GM10248 (cell line): Measurements from ENCODE around the gene NOP56.

Experiments used
- CTCF ChIA-PET: fragments of 300-600 bp; sonication (Branson Sonifier 250); formaldehyde crosslinking; extraction: SDS; loops from one replicate; lab custom pipeline; 2021; ENCODE audit warnings: antibody characterized with exemption; lab: Yijun Ruan, JAX
- POLR2A ChIA-PET: fragments of 350-650 bp; sonication (Branson Sonifier 250); formaldehyde crosslinking; extraction: SDS; loops from one replicate; lab custom pipeline; 2020; ENCODE audit warnings: antibody characterized with exemption; lab: Yijun Ruan, JAX
- DNase-seq: peaks from one replicate; pipeline ENCODE4 v3.0.0; 2012; ENCODE audit errors: extremely low spot score
- TF ChIP-seq, protein P1 (sequence below): IDR thresholded peaks from 2 replicates; pipeline ENCODE4 v1.5.1; 2012; ENCODE audit warnings: mild to moderate bottlenecking, low read depth; ENCODE audit errors: extremely low read depth, missing control alignments, control extremely low read depth

The NOP56 gene

DNA sequence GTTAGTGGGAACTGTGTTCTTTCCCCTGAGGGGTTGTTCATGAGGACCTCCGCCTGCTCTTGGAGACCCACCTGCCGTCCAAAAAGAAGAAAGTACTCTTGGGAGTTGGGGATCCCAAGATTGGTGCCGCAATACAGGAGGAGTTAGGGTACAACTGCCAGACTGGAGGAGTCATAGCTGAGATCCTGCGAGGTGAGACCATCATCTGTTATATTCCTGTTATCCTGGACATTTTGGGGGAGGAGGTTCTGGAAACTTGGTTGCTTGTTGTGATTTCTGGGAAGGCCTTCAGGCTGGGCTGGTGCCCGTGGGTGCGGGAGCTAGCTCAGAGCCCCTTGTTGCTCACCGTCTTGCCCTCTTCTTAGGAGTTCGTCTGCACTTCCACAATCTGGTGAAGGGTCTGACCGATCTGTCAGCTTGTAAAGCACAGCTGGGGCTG lies 2.0 kb downstream of the NOP56 start:
- POLR2A ChIA-PET = interaction anchor here (0.9 to 1.4 kb wide), 2 partner anchors 10 to 11 kb away, joined by 3 to 5 read pairs; partner anchors contain the start of gene IDH3B

DNA sequence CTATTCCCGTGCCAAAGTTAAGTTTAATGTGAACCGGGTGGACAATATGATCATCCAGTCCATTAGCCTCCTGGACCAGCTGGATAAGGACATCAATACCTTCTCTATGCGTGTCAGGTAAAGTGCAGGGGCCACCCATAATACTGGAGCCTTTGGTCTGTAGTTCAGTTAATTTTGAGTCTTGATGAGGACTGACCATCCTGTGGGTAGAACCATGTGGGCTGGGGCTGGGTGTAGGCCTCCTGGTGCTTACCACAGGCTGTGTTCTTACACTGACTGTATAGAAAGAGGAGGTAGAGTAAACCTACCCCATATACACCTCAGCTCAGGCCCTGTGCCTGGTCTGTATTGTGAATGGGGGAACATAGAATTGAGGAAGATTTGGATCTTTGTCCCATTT lies 2.4 kb downstream of the NOP56 start:
- ChIA-PET POLR2A (interaction anchor here (0.9 to 1.4 kb wide), 2 partner anchors 9 to 11 kb away, joined by 3 to 5 read pairs; partner anchors contain the start of gene IDH3B), CTCF (interaction anchor here (1.2 to 1.4 kb wide), 3 partner anchors 9 to 133 kb away, joined by 3 to 9 read pairs (median 4); no protein-coding TSS in a partner anchor)
- no peak for DNase-seq
- TF ChIP-seq, protein P1, sequence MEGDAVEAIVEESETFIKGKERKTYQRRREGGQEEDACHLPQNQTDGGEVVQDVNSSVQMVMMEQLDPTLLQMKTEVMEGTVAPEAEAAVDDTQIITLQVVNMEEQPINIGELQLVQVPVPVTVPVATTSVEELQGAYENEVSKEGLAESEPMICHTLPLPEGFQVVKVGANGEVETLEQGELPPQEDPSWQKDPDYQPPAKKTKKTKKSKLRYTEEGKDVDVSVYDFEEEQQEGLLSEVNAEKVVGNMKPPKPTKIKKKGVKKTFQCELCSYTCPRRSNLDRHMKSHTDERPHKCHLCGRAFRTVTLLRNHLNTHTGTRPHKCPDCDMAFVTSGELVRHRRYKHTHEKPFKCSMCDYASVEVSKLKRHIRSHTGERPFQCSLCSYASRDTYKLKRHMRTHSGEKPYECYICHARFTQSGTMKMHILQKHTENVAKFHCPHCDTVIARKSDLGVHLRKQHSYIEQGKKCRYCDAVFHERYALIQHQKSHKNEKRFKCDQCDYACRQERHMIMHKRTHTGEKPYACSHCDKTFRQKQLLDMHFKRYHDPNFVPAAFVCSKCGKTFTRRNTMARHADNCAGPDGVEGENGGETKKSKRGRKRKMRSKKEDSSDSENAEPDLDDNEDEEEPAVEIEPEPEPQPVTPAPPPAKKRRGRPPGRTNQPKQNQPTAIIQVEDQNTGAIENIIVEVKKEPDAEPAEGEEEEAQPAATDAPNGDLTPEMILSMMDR = no peak

More for the DNA sequence above, 2.0 kb downstream of the NOP56 start:
- CTCF ChIA-PET = interaction anchor here (1.2 to 1.4 kb wide), 3 partner anchors 8 to 133 kb away, joined by 3 to 9 read pairs (median 4); no protein-coding TSS in a partner anchor
- TF ChIP-seq, protein P1 = no peak
- DNase-seq = no peak

DNA sequence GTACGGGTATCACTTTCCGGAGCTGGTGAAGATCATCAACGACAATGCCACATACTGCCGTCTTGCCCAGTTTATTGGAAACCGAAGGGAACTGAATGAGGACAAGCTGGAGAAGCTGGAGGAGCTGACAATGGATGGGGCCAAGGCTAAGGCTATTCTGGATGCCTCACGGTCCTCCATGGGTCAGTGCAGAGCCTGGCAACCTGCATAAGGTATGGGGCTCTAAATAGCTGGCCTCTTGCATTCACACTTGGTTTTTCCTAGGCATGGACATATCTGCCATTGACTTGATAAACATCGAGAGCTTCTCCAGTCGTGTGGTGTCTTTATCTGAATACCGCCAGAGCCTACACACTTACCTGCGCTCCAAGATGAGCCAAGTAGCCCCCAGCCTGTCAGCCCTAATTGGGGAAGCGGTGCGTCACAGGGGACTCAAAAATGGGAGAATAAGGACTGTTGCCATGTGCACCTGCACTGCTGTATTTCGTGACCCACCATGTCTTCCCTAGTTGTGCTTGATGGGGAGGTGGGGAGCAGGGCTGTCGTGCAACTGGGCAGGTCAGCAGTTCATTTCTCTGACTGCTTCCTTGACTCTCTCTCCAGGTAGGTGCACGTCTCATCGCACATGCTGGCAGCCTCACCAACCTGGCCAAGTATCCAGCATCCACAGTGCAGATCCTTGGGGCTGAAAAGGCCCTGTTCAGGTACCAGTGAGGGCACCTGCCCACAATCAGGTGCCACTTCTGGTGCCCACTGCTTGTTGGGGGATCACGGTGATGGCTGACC lies 3.1 kb downstream of the NOP56 start:
- ChIA-PET CTCF (interaction anchor here (1.0 to 1.4 kb wide), 4 partner anchors 9 to 134 kb away, joined by 3 to 9 read pairs (median 4); no protein-coding TSS in a partner anchor), POLR2A (interaction anchor here (0.9 to 1.4 kb wide), 2 partner anchors 9 to 10 kb away, joined by 3 to 5 read pairs; partner anchors contain the start of gene IDH3B)
- TF ChIP-seq, protein P1 = no peak
- no peak for DNase-seq

DNA sequence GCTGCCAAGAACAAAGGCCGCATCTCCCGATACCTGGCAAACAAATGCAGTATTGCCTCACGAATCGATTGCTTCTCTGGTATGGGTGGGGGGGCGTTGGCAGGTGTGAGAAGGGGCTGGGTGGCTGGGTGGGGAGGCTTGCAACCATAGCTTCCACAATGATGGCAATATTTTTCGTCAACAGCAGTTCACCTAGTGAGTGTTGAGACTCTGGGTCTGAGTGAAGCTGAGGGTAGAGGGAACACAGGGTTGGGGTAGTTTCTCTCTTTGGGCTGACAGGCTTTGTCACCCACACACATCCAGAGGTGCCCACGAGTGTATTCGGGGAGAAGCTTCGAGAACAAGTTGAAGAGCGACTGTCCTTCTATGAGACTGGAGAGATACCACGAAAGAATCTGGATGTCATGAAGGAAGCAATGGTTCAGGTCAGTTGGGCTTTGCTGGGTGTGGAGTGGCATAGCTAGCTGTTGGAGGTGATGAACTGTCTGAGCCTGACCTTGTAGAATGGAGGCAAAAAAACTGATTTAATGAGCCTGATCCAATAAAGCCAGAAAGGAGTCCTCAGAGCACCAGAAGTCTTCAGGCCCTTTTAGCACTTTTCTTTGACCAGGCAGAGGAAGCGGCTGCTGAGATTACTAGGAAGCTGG lies 4.2 kb downstream of the NOP56 start:
- TF ChIP-seq, protein P1 = no peak
- no peak for DNase-seq
- POLR2A ChIA-PET = interaction anchor here (0.6 kb wide), 2 partner anchors 808 to 1997 kb away, joined by 6 to 8 read pairs; no protein-coding TSS in a partner anchor
- CTCF ChIA-PET = interaction anchor here (1.0 kb wide), 1 partner anchor 10 kb away, joined by 3 read pairs; no protein-coding TSS in a partner anchor

DNA sequence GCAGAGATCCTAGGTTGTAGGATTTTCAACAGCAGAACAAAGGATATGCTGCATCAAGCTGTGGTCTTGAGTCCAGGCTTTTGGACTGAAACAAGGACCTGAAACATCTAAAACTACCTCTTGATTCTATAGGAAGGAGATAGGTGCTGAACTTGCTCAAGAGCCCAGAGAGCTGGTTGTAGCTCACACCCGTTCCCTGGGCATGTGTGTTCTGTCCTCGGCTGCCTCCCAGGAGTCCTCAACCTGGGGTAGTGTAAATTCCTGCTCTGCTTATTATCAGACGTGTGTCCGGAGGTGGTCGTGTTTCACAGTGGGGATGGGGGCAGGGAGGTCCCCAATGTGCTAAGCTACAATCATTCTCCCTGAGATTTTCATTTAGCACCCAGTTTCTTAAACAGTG lies 4.8 kb downstream of the NOP56 start:
- CTCF ChIA-PET = no interaction called here
- no peak for DNase-seq
- TF ChIP-seq, protein P1 = no peak
- POLR2A ChIA-PET = interaction anchor here (0.6 kb wide), 1 partner anchor 807 kb away, joined by 8 read pairs; no protein-coding TSS in a partner anchor

DNA sequence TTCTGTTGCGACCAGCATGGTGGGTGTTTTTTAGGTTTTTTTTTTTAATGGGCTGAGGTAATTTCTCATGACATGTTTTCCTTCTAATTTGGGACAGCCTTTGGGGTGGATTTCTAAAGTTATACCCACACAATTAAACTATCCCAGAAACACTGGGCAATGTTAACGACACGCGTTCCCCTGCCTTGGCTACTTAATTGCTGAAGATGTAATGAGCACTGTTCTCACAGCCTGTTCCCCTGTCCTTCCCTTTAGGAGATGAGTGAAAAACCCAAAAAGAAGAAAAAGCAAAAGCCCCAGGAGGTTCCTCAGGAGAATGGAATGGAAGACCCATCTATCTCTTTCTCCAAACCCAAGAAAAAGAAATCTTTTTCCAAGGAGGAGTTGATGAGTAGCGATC lies 5.2 kb downstream of the NOP56 start:
- CTCF ChIA-PET = no interaction called here
- POLR2A ChIA-PET = no interaction called here
- TF ChIP-seq, protein P1 = no peak
- DNase-seq = no peak
